GM23248 (cell line): ENCODE results near the gene BCAS1. TPM values are rescaled to one million over a fixed set of nuclear protein-coding genes. Genes with fewer than 3 reads are reported as not detected.

Experiments used
- DNase-seq: peaks from one replicate; pipeline ENCODE4 v3.0.0-alpha.2; 2015
- H2AFZ ChIP-seq: fragments of 200-600 bp; sonication (generic); 2 replicates; pipeline ENCODE4 v1.6.1; 2016; ENCODE audit warnings: antibody characterized with exemption
- H3F3A ChIP-seq: fragments of 200-600 bp; sonication (generic); 2 replicates; pipeline ENCODE4 v1.6.1; 2016; ENCODE audit warnings: mild to moderate bottlenecking, antibody characterized with exemption, mixed run types; ENCODE audit not compliant: insufficient read depth
- H3K27ac ChIP-seq: fragments of 200-600 bp; sonication (generic); 2 replicates; pipeline ENCODE4 v1.5.1; 2016; ENCODE audit warnings: mild to moderate bottlenecking
- H3K27me3 ChIP-seq: fragments of 200-600 bp; sonication (generic); replicated peaks from 2 replicates; pipeline ENCODE4 v1.6.1; 2016; ENCODE audit warnings: mild to moderate bottlenecking; ENCODE audit not compliant: insufficient read depth
- H3K36me3 ChIP-seq: fragments of 200-600 bp; sonication (generic); 2 replicates; pipeline ENCODE4 v1.6.1; 2016; ENCODE audit warnings: low read depth, mild to moderate bottlenecking
- H3K4me1 ChIP-seq: fragments of 200-600 bp; sonication (generic); 2 replicates; pipeline ENCODE4 v1.6.1; 2016; ENCODE audit warnings: mild to moderate bottlenecking; ENCODE audit not compliant: insufficient read depth
- H3K4me2 ChIP-seq: fragments of 200-600 bp; sonication (generic); one replicate; pipeline ENCODE4 v1.6.1; 2016; ENCODE audit warnings: mild to moderate bottlenecking; ENCODE audit not compliant: unreplicated experiment
- H3K4me3 ChIP-seq: fragments of 200-600 bp; sonication (generic); 2 replicates; pipeline ENCODE4 v1.5.1; 2016; ENCODE audit warnings: mild to moderate bottlenecking
- H3K79me2 ChIP-seq: fragments of 200-600 bp; sonication (generic); 2 replicates; pipeline ENCODE4 v1.6.1; 2016; ENCODE audit warnings: mild to moderate bottlenecking; ENCODE audit not compliant: insufficient read depth
- H3K9ac ChIP-seq: fragments of 200-600 bp; sonication (generic); 2 replicates; pipeline ENCODE4 v1.6.1; 2016; ENCODE audit warnings: mild to moderate bottlenecking
- H3K9me2 ChIP-seq: fragments of 200-600 bp; sonication (generic); 2 replicates; pipeline ENCODE4 v1.6.1; 2016; ENCODE audit warnings: mixed run types, mild to moderate bottlenecking, moderate library complexity; ENCODE audit not compliant: insufficient read depth
- H3K9me3 ChIP-seq: fragments of 200-600 bp; sonication (generic); one replicate; pipeline ENCODE4 v1.6.1; 2017; ENCODE audit warnings: low read depth
- H4K20me1 ChIP-seq: fragments of 200-600 bp; sonication (generic); 2 replicates; pipeline ENCODE4 v1.6.0; 2016; ENCODE audit not compliant: insufficient read depth
- EZH2 ChIP-seq: fragments of 200-600 bp; sonication (generic); IDR thresholded peaks from 2 replicates; pipeline ENCODE4 v1.6.1; 2018; ENCODE audit warnings: antibody characterized with exemption, mild to moderate bottlenecking; ENCODE audit not compliant: insufficient read depth, poor library complexity, severe bottlenecking
- EZH2phosphoT487 ChIP-seq: fragments of 200-600 bp; sonication (generic); IDR thresholded peaks from 2 replicates; pipeline ENCODE4 v1.6.1; 2018; ENCODE audit warnings: antibody characterized with exemption, moderate library complexity, mild to moderate bottlenecking, low read depth; ENCODE audit not compliant: insufficient read depth
- WGBS, 2 experiments: methylation state at CpG; one replicate each; pipeline ENCODE4 v1.1.6; 2015 to 2017; ENCODE audit warnings: low lambda C conversion rate in 2 of 2, low coverage in 1 of 2; ENCODE audit errors: missing lambda C conversion rate in 2 of 2; 5-methylcytosine and 5-hydroxymethylcytosine counted together
- in situ Hi-C: fragments of 300-500 bp; cut with MboI; formaldehyde crosslinking; loops from 2 replicates; pipeline ENCODE4 v1.15.0; 2020
- polyA plus RNA-seq: library from polyadenylated mRNA; unstranded; fragments of >200 nt; fragmentation: Nextera tagmentation; extraction: Ambion mirVana; gene quantifications from 2 replicates; pipeline ENCODE4 v1.2.1, GENCODE V29; 2016
- total RNA-seq: library from RNA; depleted of rRNA; stranded (reverse); fragments of >200 nt; shearing (Covaris generic); gene quantifications from 2 replicates; pipeline ENCODE4 v1.2.3, GENCODE V29; 2014

Gene BCAS1
- total and polyA plus RNA-seq, 2 experiments from 2014 or later: 0.41 TPM; not detected in 1

- in situ Hi-C loops: loop anchor here (25.0 kb wide), 1 partner anchor 216 kb away; no protein-coding TSS in a partner anchor
- no peak overlapping the region for H3K4me2 ChIP-seq
- no peak for DNase-seq
- H3K27me3 ChIP-seq: no peaks in the 10 kb centered on the region
- H3K4me1 ChIP-seq: 0 out of 2 replicates have a peak, but pooled peaks cover 6% of the 10 kb centered on the region
- no peak overlapping the region for H2AFZ ChIP-seq
- H3K4me3 ChIP-seq: no peak overlapping the region
- WGBS, 2 experiments: 68 to 79% methylated on average over 3 of the region's 3 CpGs
- H3K9me2 ChIP-seq: no peaks in the 10 kb centered on the region
- TF ChIP-seq EZH2 (no peak), EZH2phosphoT487 (no peak)
- no peaks in the 10 kb centered on the region for H3K9me3 ChIP-seq
- no peak overlapping the region for H3K9ac ChIP-seq
- H3F3A ChIP-seq: peaks cover 13% of the 10 kb centered on the region; the same call in 1 of the 2 replicates
- H4K20me1 ChIP-seq: no peaks in the 10 kb centered on the region
- H3K27ac ChIP-seq: no peak overlapping the region
- no peaks in the 10 kb centered on the region for H3K79me2 ChIP-seq
- H3K36me3 ChIP-seq: no peaks in the 10 kb centered on the region
Measured at GRCh38 chr20:53971096-53971683, 99.2 kb downstream of the BCAS1 start.

- Histone ChIP-seq H2AFZ (no peak overlapping the region), H3K4me3 (no peak overlapping the region), H3K4me1 (0 out of 2 replicates have a peak, but pooled peaks cover 6% of the 10 kb centered on the region), H4K20me1 (no peaks in the 10 kb centered on the region), H3K9me3 (no peaks in the 10 kb centered on the region), H3F3A (peaks cover 13% of the 10 kb centered on the region; the same call in 1 of the 2 replicates), H3K27me3 (no peaks in the 10 kb centered on the region), H3K27ac (no peak overlapping the region), H3K9ac (no peak overlapping the region), H3K79me2 (no peaks in the 10 kb centered on the region), H3K9me2 (no peaks in the 10 kb centered on the region), H3K4me2 (no peak overlapping the region), H3K36me3 (no peaks in the 10 kb centered on the region)
- WGBS, 2 experiments: 60 to 62% methylated on average over 2 of the region's 2 CpGs
- in situ Hi-C loops: loop anchor here (25.0 kb wide), 1 partner anchor 217 kb away; no protein-coding TSS in a partner anchor
- no peak for DNase-seq
- no peak for TF ChIP-seq EZH2phosphoT487
- TF ChIP-seq EZH2: no peak
Measured at GRCh38 chr20:53970232-53970631, 100.2 kb downstream of the BCAS1 start.

- DNase-seq: no peak
- Histone ChIP-seq H3K9me3 (no peaks in the 10 kb centered on the region), H3K4me2 (no peak overlapping the region), H3K79me2 (no peaks in the 10 kb centered on the region), H3K27me3 (no peaks in the 10 kb centered on the region), H3F3A (peaks cover 9% of the 10 kb centered on the region; the same call in 1 of the 2 replicates), H3K9ac (no peak overlapping the region), H3K27ac (no peak overlapping the region), H3K4me1 (0 out of 2 replicates have a peak, but pooled peaks cover 6% of the 10 kb centered on the region), H3K36me3 (no peaks in the 10 kb centered on the region), H3K9me2 (no peaks in the 10 kb centered on the region), H4K20me1 (no peaks in the 10 kb centered on the region), H3K4me3 (no peak overlapping the region), H2AFZ (no peak overlapping the region)
- in situ Hi-C loops: loop anchor here (25.0 kb wide), 1 partner anchor 220 kb away; no protein-coding TSS in a partner anchor
- WGBS, 2 experiments: 82 to 84% methylated on average over 5 of the region's 5 CpGs
- TF ChIP-seq EZH2phosphoT487 (no peak), EZH2 (no peak)
Measured at GRCh38 chr20:53967527-53967926, 102.9 kb downstream of the BCAS1 start.

- in situ Hi-C loops: loop anchor here (25.0 kb wide), 1 partner anchor 220 kb away; no protein-coding TSS in a partner anchor
- H3K27ac ChIP-seq: no peak overlapping the region
Measured at GRCh38 chr20:53966774-53967398, 103.5 kb downstream of the BCAS1 start.

More at GRCh38 chr20:53966774-53967398, 103.5 kb downstream of the BCAS1 start:
- Histone ChIP-seq H3K9me2 (no peaks in the 10 kb centered on the region), H3K36me3 (no peaks in the 10 kb centered on the region), H3K4me2 (no peak overlapping the region), H3K9ac (no peak overlapping the region), H3K4me3 (no peak overlapping the region), H3K79me2 (no peaks in the 10 kb centered on the region), H2AFZ (no peak overlapping the region), H3K9me3 (no peaks in the 10 kb centered on the region), H3K27me3 (no peaks in the 10 kb centered on the region), H4K20me1 (no peaks in the 10 kb centered on the region), H3K4me1 (0 out of 2 replicates have a peak, but pooled peaks cover under 1% of the 10 kb centered on the region), H3F3A (0 out of 2 replicates have a peak, but pooled peaks cover 4% of the 10 kb centered on the region)
- no peak for TF ChIP-seq EZH2phosphoT487
- no peak for TF ChIP-seq EZH2
- 91% methylated on average over 5 of the region's 5 CpGs for WGBS, 2 experiments
- DNase-seq: no peak
